Kidney (tissue), 14 donors: ENCODE results near the gene SYNE3. TPM values are rescaled to one million over a fixed set of nuclear protein-coding genes. Genes with fewer than 3 reads are reported as not detected.

Experiments
- DNase-seq, 5 donors: peaks; one replicate each; pipeline ENCODE4 v3.0.0-alpha.2; 2013 to 2020
- FAIRE-seq: peaks from 2 replicates; lab custom pipeline; 2012; peaks lifted over from hg19 to GRCh38; lab: Jason Lieb, UNC
- H3K27ac ChIP-seq, 2 donors: one replicate each; pipeline ENCODE4 v1.7.0; 2013; ENCODE audit warnings: low read depth in 2 of 2, low read length in 2 of 2, inconsistent platforms in 1 of 2
- H3K27me3 ChIP-seq: one replicate; pipeline ENCODE4 v1.7.1; 2013; ENCODE audit warnings: low read length, inconsistent platforms; ENCODE audit not compliant: control insufficient read depth, insufficient read depth
- H3K36me3 ChIP-seq, 3 donors: one replicate each; pipeline versions ENCODE4 v1.7.0 to v1.7.1; 2013; ENCODE audit warnings: low read length in 3 of 3, control low read depth in 1 of 3, inconsistent platforms in 1 of 3; ENCODE audit not compliant: insufficient read depth in 3 of 3, control insufficient read depth in 2 of 3
- H3K4me1 ChIP-seq, 3 donors: one replicate each; pipeline versions ENCODE4 v1.7.0 to v1.7.1; 2013; ENCODE audit warnings: low read length in 3 of 3, inconsistent platforms in 1 of 3, low read depth in 1 of 3; ENCODE audit not compliant: control insufficient read depth in 2 of 3, insufficient read depth in 2 of 3
- H3K4me3 ChIP-seq, 3 donors: one replicate each; pipeline versions ENCODE4 v1.7.0 to v1.8.1; 2013; ENCODE audit warnings: low read length in 3 of 3, control low read depth in 1 of 3, inconsistent platforms in 1 of 3
- H3K9ac ChIP-seq, 3 donors: one replicate each; pipeline versions ENCODE4 v1.7.0 to v1.7.1; 2013; ENCODE audit warnings: low read length in 3 of 3, control low read depth in 1 of 3, inconsistent platforms in 1 of 3
- H3K9me3 ChIP-seq, 3 donors: one replicate each; pipeline versions ENCODE4 v1.7.0 to v1.7.1; 2013; ENCODE audit warnings: low read length in 3 of 3, control low read depth in 1 of 3, inconsistent platforms in 1 of 3; ENCODE audit not compliant: control insufficient read depth in 2 of 3, insufficient read depth in 1 of 3
- intact Hi-C: fragments of 100-400 bp; cut with DNase I; formaldehyde crosslinking; loops from one replicate; pipeline ENCODE4 v1.11.1; 2022
- polyA plus RNA-seq: library from polyadenylated mRNA; stranded (reverse); fragments of 350-450 nt; fragmentation: Illumina TruSeq; extraction: RNeasy Lipid Tissue Mini Kit (QIAGEN cat#74804); gene quantifications from one replicate; pipeline ENCODE4 v1.2.3, GENCODE V29; 2014; ENCODE audit warnings: low read depth, low replicate concordance; ENCODE audit not compliant: insufficient read depth
- total RNA-seq: library from RNA; stranded (reverse); fragmentation: NEBNext Ultra II Directional; extraction: Animal tissue kit (Norgen Biotek cat#: 25700); gene quantifications from one replicate; pipeline ENCODE4 v1.2.1, GENCODE V29; 2021
- TF ChIP-seq, protein P1 (sequence below): IDR thresholded peaks from 3 replicates; pipeline ENCODE4 v1.5.1; 2012; ENCODE audit warnings: mild to moderate bottlenecking, moderate library complexity, borderline replicate concordance; ENCODE audit not compliant: insufficient read depth; ENCODE audit errors: extremely low read depth
- donor health status: control.
- donor health status: control.
- donor health status: control.
- donor health status: control.
- donor health status: control.
- donor health status: DM: yes; HTN: yes; CAD: no.
- donor health status: Normal renal cell carcinoma (clear cell type).

Gene SYNE3
- total and polyA plus RNA-seq, 2 donors from 2014 or later, result 0.54 to 18.5 TPM

DNA sequence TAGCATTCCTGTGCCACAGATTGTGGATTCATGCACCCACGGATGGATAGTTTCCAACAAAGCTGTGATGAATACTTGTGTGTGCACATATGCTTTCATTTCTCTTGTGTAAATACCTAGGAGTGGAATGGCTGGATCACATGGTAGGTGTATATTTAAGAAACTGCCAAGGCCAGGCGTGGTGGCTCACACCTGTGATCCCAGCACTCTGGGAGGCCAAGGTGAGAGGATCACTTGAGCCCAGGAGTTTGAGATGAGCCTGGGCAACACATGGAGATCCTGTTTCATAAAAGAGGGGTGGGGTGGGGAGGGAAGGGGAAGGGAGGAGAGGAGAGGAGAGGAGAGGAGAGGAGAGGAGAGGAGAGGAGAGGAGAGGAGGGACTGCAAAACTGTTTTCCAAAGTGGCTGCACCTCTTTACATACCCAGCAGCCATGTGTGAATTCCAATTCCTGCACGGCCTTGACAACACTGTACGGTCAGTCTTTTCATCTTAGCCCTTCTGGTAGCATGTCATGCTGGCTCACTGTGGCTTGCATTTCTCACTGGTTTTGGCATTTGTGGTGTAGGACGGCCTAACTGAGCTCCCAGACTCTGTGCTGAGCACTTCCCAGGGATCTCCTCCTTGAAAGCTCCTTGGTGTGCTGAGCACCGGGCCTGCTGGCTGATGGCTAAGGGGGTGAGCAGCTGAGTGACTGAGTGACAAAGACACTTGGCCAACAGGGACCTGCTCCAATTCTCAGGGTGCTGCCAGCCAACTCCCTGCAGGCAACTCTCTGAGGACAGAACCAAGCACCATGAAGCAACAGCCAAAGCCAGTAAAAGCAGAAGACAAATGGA lies 27.9 kb downstream of the SYNE3 start:
- Histone ChIP-seq H3K4me3 (no peak overlapping the region), H3K27me3 (no peaks in the 10 kb centered on the region), H3K4me1 (peaks cover 0 to 22% (median 18%) of the 10 kb centered on the region in 3 donors), H3K9me3 (no peaks in the 10 kb centered on the region), H3K27ac (peak overlapping the region; percentile 26 to 77), H3K9ac (no peak overlapping the region), H3K36me3 (no peaks in the 10 kb centered on the region)
- intact Hi-C loops, result no loop called here
- peak in 1 of 5 donors; percentile 19 for DNase-seq
- TF ChIP-seq, protein P1, sequence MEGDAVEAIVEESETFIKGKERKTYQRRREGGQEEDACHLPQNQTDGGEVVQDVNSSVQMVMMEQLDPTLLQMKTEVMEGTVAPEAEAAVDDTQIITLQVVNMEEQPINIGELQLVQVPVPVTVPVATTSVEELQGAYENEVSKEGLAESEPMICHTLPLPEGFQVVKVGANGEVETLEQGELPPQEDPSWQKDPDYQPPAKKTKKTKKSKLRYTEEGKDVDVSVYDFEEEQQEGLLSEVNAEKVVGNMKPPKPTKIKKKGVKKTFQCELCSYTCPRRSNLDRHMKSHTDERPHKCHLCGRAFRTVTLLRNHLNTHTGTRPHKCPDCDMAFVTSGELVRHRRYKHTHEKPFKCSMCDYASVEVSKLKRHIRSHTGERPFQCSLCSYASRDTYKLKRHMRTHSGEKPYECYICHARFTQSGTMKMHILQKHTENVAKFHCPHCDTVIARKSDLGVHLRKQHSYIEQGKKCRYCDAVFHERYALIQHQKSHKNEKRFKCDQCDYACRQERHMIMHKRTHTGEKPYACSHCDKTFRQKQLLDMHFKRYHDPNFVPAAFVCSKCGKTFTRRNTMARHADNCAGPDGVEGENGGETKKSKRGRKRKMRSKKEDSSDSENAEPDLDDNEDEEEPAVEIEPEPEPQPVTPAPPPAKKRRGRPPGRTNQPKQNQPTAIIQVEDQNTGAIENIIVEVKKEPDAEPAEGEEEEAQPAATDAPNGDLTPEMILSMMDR, result no peak
- FAIRE-seq, result no peak

DNA sequence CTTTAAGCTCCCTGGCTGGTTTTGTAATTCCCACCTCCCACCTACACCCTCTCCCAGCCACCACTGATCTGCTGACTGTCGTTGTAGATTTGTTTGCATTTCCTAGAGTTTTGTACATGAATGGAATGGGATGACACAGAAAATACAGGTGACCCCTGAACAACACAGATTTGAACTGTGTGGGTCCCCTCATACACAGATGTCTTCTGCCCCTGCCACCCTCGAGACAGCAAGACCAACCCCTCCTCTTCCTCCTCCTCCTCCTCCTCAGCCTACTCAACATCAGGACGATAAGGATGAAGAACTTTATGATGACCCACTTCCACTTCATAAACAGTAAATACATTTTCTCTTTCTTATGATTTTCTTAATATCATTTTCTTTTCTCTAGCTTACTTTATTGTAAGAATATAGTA lies 28.8 kb downstream of the SYNE3 start:
- Histone ChIP-seq H3K27me3 (no peaks in the 10 kb centered on the region), H3K9me3 (no peaks in the 10 kb centered on the region), H3K27ac (no peak overlapping the region), H3K4me1 (peaks cover 0 to 25% (median 22%) of the 10 kb centered on the region in 3 donors), H3K4me3 (no peak overlapping the region), H3K36me3 (no peaks in the 10 kb centered on the region), H3K9ac (no peak overlapping the region)
- no peak for DNase-seq
- intact Hi-C loops, result no loop called here
- no peak for FAIRE-seq
- TF ChIP-seq, protein P1, result no peak

DNA sequence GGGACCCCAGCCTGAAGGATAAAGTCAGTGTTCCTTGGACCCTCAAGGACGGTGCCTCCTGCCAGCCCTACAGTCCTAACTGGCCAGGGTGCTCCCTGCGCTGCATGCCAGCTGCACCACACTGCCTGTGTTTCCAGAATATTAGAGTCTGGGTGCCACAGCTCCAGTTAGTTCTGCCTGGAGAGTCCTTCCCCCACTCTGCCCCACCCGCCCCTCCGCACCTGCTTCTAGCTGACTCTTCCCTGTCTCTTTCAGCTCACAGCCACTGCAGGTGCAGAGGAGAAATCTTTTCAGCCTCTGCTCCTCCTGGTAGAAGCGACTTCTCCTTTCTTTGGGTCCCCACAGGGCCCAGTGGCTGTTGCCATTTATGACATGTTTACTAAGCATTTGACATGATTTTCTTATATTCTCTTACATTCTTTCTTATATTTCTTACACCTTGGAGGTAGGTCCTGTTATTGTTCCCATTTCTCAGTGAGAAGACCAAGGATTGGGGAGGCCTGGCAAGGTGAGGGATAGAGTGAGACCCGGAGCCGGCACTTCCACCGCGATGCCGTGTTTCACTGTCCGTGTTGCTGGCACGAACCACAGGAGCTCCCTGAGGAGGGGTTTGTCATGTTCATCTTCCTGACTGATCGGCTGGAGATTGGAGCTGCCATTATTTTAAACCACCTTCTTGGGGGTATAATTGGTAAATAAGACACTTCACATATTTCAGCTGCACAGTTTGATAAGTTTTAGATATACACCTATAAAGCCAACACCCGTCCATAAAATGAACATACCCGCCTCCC lies 29.4 kb downstream of the SYNE3 start:
- FAIRE-seq, result no peak
- intact Hi-C loops, result no loop called here

More for the DNA sequence above, 29.4 kb downstream of the SYNE3 start:
- Histone ChIP-seq H3K4me3 (no peak overlapping the region), H3K9ac (no peak overlapping the region), H3K4me1 (peaks cover 0 to 25% (median 22%) of the 10 kb centered on the region in 3 donors), H3K9me3 (no peaks in the 10 kb centered on the region), H3K36me3 (no peaks in the 10 kb centered on the region), H3K27ac (no peak overlapping the region), H3K27me3 (no peaks in the 10 kb centered on the region)
- peak in 1 of 5 donors; percentile 36 for DNase-seq
- TF ChIP-seq, protein P1, result no peak
